ENCODE measurements around the gene RFXANK. TPM values are rescaled to one million over a fixed set of nuclear protein-coding genes. Genes with fewer than 3 reads are reported as not detected.

Gene RFXANK
- total RNA-seq, 1 donor from 2014 or later, result 50.3 TPM

DNA sequence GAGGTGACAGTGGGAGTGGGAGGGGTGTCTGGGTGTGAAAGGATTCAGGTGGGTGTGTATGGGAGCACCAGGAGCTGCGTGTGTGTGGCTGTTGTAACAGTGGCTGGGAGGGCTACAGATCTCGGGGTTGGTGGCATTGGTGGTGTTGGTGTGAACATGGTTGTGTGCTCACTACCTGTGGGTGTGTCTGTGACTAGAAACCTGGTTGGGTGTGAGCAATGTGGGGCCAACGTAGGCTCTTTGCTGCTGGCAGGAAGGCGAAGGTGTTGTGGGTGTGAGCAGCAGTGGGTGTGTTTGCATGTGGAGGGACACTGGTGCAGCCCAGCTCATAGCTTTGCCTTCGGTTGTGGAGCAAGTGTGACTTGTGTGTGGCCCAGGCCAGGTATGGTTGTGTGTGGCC lies 14.9 kb downstream of the RFXANK start:
- DNase-seq (ENCODE audit: low read depth), result no peak
- Histone ChIP-seq H3K36me3 (ENCODE audit: control insufficient read depth, insufficient read depth, low read length) (peaks cover 1% of the 10 kb centered on the region), H3K4me3 (ENCODE audit: low read depth, low read length) (no peak overlapping the region), H3K27me3 (ENCODE audit: control insufficient read depth, insufficient read depth, low read length) (peaks cover 7% of the 10 kb centered on the region)
- TF ChIP-seq, protein P1, sequence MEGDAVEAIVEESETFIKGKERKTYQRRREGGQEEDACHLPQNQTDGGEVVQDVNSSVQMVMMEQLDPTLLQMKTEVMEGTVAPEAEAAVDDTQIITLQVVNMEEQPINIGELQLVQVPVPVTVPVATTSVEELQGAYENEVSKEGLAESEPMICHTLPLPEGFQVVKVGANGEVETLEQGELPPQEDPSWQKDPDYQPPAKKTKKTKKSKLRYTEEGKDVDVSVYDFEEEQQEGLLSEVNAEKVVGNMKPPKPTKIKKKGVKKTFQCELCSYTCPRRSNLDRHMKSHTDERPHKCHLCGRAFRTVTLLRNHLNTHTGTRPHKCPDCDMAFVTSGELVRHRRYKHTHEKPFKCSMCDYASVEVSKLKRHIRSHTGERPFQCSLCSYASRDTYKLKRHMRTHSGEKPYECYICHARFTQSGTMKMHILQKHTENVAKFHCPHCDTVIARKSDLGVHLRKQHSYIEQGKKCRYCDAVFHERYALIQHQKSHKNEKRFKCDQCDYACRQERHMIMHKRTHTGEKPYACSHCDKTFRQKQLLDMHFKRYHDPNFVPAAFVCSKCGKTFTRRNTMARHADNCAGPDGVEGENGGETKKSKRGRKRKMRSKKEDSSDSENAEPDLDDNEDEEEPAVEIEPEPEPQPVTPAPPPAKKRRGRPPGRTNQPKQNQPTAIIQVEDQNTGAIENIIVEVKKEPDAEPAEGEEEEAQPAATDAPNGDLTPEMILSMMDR (IDR thresholded peaks at IDR 0.05; ENCODE audit: insufficient read depth, low read length, severe bottlenecking), result no peak
- FAIRE-seq, result no peak

DNA sequence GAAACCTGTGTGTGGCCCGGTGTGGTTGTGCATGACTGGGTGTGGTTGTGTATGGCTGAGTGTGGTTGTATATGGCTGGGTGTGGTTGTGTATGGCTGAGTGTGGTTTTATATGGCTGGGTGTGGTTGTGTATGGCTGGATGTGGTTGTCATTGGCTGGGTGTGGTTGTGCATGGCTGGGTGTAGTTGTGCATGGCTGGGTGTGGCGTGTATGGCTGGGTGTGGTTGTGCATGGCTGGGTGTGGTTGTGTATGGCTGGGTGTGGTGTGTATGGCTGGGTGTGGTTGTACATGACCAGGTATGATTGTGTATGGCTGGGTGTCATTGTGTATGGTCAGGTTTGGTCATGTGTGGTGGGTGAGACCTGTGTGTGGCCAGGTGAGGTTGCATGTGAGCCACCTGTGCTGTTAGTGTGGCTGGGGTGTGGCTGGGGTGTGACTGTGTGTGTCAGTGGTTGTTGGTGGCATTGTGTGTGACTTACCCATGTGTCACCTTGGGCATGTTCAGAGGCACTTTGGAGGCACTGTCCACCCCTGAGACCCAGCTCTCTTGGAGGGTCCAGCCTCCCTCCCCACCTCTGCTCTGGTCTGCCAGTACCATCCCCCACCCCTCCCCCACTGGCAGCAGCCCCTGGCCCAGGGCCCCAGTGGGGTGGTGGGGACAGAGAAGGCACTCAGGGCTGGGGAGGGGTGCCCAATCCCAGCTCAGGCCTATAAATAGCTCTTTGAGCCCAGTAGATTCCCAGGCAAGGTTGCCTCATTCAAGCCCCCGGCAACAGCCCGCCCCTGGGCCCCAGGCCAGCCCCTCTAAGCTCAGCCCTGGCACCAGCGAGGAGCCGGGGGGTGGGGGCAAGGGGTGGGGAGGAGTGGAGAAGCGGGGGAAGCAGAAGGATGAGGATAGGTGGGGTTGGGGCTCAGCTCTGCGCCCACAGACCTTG lies 15.8 kb downstream of the RFXANK start:
- H3K27me3 ChIP-seq (ENCODE audit: control insufficient read depth, insufficient read depth, low read length), result peaks cover 8% of the 10 kb centered on the region
- no peak for FAIRE-seq
- no peak for DNase-seq (ENCODE audit: low read depth)

DNA sequence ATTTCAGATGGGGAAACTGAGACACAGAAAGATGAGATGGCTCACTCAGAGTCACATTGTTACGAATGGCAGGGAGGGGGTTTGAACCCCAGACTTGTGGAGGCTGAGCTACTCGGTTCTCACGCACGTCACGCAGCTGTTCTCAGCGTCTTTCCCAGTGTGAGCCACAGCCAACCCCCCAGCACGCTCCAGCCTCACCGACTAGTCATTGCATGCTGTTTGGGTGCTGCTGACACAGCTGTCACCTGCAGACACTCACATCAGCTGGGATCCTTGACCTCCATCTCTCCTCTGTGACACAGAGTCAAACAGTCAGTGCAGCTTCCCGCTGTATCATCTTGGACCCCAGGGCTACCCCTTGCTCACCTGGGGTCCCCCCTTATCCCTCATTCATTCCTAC lies 17.3 kb downstream of the RFXANK start:
- Histone ChIP-seq H3K27me3 (ENCODE audit: control insufficient read depth, insufficient read depth, low read length) (peaks cover 13% of the 10 kb centered on the region), H3K36me3 (ENCODE audit: control insufficient read depth, insufficient read depth, low read length) (no peaks in the 10 kb centered on the region), H3K4me3 (ENCODE audit: low read depth, low read length) (no peak overlapping the region)
- no peak for FAIRE-seq
- no peak for DNase-seq (ENCODE audit: low read depth)
- TF ChIP-seq, protein P1 (IDR thresholded peaks at IDR 0.05; ENCODE audit: insufficient read depth, low read length, severe bottlenecking), result no peak

More for the DNA sequence above, 15.8 kb downstream of the RFXANK start:
- Histone ChIP-seq H3K36me3 (ENCODE audit: control insufficient read depth, insufficient read depth, low read length) (no peaks in the 10 kb centered on the region), H3K4me3 (ENCODE audit: low read depth, low read length) (no peak overlapping the region)
- TF ChIP-seq, protein P1 (IDR thresholded peaks at IDR 0.05; ENCODE audit: insufficient read depth, low read length, severe bottlenecking), result no peak

DNA sequence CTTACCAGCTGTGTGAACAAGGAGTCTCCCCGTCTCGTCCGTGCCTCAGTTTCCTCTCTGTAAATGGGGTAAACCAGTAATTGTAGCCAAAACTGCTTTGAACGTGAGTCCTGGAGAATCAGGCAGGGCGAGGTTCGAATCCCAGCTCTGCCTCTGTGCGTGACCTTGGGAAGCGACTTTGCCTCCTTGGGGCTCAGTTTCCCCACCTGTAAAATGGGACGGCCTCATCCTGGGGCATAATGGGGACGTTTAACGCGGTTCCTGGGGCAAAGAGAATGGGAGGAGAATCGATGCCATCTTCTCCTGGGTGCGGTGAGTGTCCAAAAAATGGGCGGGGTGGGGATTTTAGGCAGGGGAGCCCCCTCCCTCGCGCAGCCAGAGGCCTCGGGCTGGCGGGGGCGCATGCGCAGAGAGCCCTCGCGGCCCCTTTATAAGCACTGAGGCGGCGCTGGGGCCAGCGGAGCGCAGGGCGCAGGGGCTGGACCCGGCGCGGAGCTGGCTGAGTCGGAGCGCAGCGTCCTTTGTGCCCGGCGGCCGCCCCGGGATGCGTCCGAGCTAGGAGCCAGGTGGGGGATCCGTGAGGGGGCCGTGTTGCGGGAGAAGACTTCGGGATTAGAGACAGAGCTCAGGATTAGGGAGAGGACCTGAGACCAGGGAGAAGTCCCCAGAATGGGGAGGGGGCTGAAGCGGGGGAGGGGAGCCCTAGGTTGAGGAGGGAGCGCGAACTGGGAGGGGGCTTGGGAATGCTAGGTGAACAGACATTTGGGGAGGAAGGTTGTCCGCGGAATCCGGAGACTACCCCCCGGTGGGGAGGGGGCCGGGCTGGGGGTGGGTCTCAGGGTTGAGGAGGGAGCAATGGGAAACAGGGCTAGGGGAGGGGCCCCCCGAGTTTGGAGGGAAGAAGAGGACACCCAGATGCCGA lies 19.7 kb downstream of the RFXANK start, which contains the start of gene NCAN:
TSS of gene NCAN (plus strand) at position 460 of the 922 bp plus-strand sequence. CDS start 4,996 bp downstream, outside the sequence.
- H3K36me3 ChIP-seq (ENCODE audit: control insufficient read depth, insufficient read depth, low read length), result no peaks in the 10 kb centered on the region
- no peak within 1 kb of the TSS for H3K4me3 ChIP-seq (ENCODE audit: low read depth, low read length)
- DNase-seq (ENCODE audit: low read depth) (no peak), FAIRE-seq (no peak)
- peaks cover 13% of the 10 kb centered on the region for H3K27me3 ChIP-seq (ENCODE audit: control insufficient read depth, insufficient read depth, low read length)
- TF ChIP-seq, protein P1 (IDR thresholded peaks at IDR 0.05; ENCODE audit: insufficient read depth, low read length, severe bottlenecking), result no peak

DNA sequence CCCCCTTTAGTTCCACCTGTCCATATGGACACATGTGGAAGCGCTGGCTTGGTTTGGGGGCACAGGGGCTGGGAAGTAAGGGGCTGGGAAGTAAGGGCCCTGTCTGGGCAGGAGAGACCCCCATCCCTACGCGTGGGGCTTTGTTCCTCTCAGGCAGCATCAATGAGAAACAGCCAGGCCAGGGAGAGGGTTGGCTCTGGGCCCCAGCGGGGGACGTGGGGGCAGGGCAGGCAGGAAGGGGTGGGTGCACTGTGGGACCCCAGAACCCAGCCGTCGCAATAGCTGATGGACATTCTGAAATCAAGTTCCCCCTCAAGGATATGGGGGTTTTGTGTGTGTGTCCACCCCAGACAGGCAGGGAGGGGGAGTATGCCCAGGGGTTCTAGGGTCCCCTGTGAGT lies 20.9 kb downstream of the RFXANK start:
- no peak for DNase-seq (ENCODE audit: low read depth)
- no peaks in the 10 kb centered on the region for H3K36me3 ChIP-seq (ENCODE audit: control insufficient read depth, insufficient read depth, low read length)
- no peak overlapping the region for H3K4me3 ChIP-seq (ENCODE audit: low read depth, low read length)
- H3K27me3 ChIP-seq (ENCODE audit: control insufficient read depth, insufficient read depth, low read length), result peaks cover 13% of the 10 kb centered on the region
- FAIRE-seq, result no peak
- TF ChIP-seq, protein P1 (IDR thresholded peaks at IDR 0.05; ENCODE audit: insufficient read depth, low read length, severe bottlenecking), result no peak

Data from bronchial epithelial cell (primary cell).